GM18519 (cell line): Measurements from ENCODE around the gene MYCBPAP.

Experiments
- ATAC-seq: cut with Tn5 transposase; IDR thresholded peaks from one replicate; pipeline ENCODE4 v1.9.1; 2021; ENCODE audit warnings: mild to moderate bottlenecking, moderate library complexity; ENCODE audit not compliant: unreplicated experiment, low FRiP score

The MYCBPAP gene

GRCh38 chr17:50484386-50485155, 23.7 kb upstream of the MYCBPAP start:
- ATAC-seq, result no peak

DNA sequence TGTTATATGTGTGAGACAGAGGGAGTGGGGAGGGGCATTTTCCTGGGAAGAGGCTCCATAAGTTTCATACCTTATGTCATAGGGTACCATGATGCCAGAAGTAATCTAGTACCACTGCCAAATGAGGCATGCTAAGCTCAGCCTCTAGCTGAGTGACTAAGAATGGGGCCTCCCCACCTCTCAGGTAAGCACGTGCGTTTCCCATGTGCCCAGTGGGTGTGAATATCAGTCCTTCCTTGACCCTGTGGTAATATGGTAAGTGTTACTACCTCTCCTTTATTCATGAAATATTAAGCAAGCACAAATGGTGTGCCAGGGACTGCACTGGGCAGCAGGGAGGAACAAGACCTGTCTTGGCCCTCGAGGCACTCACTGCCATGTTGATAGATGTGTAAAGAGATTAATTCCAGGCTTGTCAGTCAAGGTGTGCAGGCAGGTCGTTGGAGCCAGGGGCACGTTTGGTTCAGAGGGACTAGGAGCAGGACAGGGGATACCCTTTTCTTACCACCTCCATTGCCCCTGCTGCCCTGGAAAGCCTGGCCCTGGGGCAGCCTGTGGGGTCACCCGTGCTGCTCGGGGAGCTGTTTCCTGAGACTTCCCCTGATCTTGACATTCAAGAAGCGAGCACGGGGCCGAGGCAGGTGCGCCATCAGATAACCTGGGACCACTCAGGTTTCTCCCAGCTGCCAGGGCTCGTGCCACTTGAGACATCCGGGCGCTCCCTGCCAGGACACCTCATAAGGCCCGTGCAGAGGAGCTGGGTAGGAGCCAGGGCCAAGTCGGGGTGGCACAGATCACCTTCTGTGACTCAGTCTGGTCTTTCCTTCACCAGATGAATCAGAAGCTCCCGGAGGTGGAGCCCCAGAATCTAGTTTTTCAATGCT, 20.8 kb upstream of the MYCBPAP start:
- ATAC-seq, result no peak

DNA sequence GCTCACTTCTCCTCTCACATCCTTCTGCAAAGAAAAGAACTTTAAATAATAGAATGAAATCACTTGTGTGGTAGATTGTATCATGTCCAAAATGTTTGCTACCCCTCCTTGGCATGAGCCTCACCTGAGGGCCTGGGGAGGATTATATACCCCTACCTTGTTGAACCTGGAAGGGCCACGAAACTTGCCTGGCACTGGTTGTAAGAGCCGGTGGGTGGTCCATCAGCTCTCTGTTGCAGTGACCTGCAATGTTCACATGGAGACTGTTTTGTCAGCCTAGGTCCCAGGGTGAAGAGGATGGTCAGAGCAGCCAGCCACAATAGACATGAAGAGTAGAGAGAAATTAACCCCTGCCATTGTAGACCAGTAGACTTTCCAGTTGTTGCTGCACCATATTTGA, 19.4 kb upstream of the MYCBPAP start:
- ATAC-seq, result no peak

DNA sequence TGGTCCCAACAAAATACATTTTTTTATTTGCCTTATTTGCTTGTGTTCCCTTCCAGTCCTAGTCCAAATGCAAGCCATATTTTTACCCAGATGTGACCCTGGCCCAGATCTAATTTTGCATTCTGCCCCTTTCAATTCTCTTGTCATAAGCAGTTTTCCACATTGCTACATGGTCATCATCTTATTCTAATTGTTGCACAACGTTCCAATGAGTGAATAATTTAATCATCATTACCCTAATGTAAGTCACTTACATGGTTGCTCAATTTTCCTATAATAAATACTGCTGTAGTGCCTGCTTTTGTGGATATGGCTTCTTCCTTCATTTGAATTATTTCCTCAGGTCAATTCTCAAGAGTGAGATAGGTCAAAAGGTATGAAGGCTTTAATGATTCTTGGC, 16.7 kb upstream of the MYCBPAP start:
- ATAC-seq, result no peak

- no peak for ATAC-seq
Observed at GRCh38 chr17:50492214-50492613, 16.0 kb upstream of the MYCBPAP start.

GRCh38 chr17:50493744-50494143, 14.5 kb upstream of the MYCBPAP start:
- ATAC-seq, result no peak

DNA sequence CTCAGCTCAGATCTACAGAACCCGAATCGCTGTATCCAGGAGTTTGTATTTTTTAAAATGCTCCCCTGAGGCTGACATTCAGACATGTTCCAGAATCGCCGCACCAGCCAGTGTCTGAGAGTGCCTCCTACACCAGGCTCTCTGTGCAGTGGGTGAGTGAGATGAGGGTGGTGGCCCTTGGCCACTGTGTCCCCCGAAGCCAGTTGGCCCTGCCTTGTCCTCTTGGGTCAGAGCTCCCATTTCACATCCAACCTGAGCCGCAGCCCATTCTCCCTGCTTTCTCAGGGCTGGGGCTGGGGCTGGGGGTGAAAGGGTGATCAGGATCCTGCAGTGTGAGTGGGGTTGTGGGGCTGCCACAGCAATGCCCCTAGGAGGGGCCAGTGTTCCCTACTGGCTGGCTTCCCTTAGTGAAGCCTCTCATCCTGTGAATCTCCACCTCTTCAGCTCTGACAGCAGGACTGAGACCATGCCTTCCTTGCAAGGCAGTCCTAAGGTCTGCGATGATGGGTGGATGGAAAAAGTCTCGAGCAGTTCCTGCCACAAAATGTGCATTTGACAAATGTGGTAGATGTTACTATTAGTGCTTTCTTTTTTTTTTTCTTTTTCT, 12.9 kb upstream of the MYCBPAP start:
- ATAC-seq, result no peak

DNA sequence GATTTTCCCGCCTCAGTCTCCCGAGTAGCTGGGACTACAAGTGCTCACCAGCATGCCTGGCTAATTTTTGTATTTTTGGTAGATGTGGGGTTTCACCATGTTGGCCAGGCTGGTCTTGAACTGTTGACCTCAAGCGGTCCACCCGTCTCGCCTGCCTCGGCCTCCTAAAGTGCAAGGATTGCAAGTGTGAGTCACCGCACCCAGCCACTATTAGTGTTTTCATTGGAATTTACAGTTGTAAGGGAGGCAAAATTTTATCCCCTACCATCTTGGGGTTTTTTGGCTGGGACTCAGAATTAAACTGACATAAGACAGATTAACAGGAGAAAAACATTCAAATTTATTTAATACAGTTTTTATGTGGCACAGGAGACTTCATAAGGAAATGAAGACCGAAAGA, 12.3 kb upstream of the MYCBPAP start:
- no peak for ATAC-seq

GRCh38 chr17:50498021-50498874, 10.0 kb upstream of the MYCBPAP start:
- no peak for ATAC-seq

- ATAC-seq, result no peak
Observed at GRCh38 chr17:50499270-50499669, 9.0 kb upstream of the MYCBPAP start.

- ATAC-seq, result no peak
Observed at GRCh38 chr17:50499721-50500120, 8.5 kb upstream of the MYCBPAP start.

DNA sequence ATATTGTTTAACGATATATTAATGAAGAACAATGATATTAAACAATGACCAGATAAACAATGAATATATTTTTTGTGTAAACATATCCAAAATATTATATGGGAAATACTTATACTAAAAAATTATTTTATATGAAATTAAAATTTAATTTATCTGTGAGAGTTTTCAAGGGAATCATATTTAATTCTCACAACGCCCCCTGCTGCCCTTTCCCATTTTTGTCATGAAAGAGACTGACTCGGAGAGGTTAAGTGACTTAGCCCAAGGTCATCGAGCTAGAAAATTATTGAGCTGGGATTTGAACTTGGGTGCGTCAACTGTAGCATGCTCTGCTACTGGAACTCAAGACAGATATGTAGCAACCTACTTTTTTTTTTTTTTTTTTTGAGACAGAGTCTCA, 7.2 kb upstream of the MYCBPAP start:
- ATAC-seq, result no peak

DNA sequence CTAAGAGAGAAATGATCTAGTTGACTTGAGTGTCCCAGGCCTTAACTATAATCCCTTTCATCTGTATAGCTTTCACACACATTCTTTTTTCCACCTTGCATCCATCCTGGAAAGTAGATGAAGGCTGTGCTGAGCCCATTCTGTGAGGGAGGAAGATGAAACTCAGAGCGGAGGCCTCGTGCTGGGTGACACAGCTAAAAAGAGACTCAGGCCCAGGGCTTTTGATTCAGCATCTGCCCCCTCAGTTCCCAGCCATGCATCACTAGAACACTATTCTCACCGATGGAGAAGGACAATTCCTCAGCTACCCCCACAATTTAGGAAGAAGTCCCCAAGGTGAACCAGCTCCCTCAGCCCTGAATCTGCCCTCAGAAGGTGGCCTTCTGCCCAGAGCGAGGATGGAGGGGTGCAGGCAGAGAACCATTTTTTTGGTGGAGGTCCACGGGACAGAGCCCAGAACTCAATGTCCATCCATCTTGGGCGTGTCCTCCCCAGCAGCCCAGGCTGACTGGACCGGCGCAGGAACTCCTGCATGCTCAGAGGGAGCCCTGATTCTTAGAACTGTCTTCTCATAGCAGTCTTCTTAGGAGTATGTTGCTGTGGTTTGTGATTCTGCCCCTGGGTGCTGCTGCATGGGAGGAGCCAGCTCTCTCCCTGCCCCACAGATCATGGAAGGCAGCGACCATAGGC, 5.8 kb upstream of the MYCBPAP start:
- ATAC-seq, result no peak

- no peak for ATAC-seq
Observed at GRCh38 chr17:50505591-50506130, 2.6 kb upstream of the MYCBPAP start.

DNA sequence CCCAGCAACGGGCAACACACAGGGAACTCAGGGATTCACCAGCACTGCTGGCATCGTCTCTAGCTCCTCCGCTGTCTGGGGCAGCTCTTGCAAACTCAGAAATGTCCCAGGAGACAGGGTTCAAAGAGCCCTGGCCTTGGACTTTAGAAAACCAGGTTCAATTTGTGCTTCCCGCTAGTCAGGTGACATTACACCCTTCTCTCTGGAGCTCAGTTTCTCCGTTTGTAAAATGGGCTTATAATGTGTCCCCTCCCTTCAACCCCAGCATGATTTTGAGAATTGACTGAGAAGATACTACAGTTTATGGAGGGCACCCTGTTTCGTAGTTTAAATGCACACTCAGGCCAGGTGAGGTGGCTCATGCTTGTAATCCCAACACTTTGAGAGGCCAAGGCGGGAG, 1.9 kb upstream of the MYCBPAP start:
- no peak for ATAC-seq

- no peak for ATAC-seq
Observed at GRCh38 chr17:50508573-50509460, 578 bp downstream of the MYCBPAP start.

DNA sequence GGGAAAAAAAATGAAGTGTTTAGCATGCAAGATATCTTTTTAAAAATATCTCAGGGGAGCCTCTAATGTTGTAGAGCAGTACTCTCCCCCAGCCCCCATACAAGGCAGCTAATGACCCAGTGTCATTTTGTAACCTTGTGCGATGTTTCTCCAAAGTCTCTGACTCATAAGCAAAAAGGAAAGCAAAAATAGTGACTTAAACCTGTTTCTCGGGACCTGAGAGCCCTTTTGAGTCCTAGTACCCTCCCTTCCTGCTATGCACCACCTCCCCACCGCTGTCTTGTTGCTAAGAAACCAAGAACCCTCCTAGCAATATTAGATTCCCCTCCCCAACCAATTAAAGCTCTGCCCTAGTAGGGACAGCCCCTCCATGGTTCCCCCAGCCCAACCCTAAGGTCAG, 2.8 kb downstream of the MYCBPAP start:
- peak; percentile 66 for ATAC-seq

DNA sequence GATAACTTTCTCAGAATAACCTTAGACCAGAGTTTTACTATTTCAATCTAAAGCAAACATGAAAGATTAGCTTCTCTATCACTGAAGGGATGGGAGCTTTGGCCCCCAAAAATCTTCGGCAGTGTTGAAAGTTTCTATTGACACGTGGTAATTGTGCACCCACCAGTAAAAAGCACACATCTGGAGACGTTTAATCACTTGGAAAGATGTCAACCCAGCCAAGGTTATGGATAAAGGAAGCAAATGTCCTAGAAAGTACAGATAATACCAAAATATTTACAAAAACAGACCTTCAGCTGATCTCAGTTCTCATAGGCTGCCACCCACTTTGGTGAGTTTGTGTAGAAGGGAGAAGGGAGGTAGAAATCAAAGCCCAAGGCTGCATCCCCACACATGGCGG, 5.3 kb downstream of the MYCBPAP start:
- no peak for ATAC-seq

DNA sequence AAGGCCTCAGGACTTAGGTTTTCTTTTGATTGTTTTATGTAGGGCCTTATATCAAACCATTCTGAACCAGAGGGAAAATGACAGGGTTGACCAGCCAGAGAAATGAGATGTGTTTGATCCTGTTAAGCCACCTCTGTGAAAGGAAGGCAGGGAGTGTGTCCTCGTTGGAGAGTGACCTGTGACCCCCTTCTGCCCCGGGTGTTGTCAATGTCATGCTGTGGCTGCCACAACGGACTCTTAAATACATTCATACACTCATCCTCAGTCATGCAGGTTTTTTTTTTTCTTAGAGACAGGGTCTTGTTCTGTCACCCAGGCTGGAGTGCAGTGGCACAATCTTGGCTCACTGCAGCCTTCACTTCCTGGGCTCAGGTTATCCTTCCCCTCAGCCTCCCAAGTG, 6.1 kb downstream of the MYCBPAP start:
- no peak for ATAC-seq
